A549 treated with dexamethasone at 1 μM for 4 hours (cell line): ENCODE data around the gene PIGO. TPM values are rescaled to one million over a fixed set of nuclear protein-coding genes. Genes with fewer than 3 reads are reported as not detected.

Experiments
- total RNA-seq: library from RNA; stranded (reverse); fragments of 200-300 nt; extraction: Qiagen RNA extraction; gene quantifications from 5 replicates; pipeline ENCODE4 v1.2.3, GENCODE V29; 2022

PIGO gene
- 36.4 to 47.2 TPM (median 46.2 TPM) in 5 replicates for total RNA-seq

GRCh38 chr9:35096035-35096849 lies at the start of gene PIGO:
TSS of gene PIGO (minus strand) at chr9:35096591. CDS start at chr9:35095565, 1,026 bp downstream.

GRCh38 chr9:35115680-35116538 lies 19.5 kb upstream of the PIGO start, which contains the start of gene ATOSB:
TSS of gene ATOSB (minus strand) at chr9:35115862. CDS start at chr9:35108274, 7,588 bp downstream.

GRCh38 chr9:35102769-35103659 lies 6.6 kb upstream of the PIGO start, which contains the start of gene STOML2:
TSS of gene STOML2 (minus strand) at chr9:35103131. CDS start at chr9:35103094, 37 bp downstream.

GRCh38 chr9:35079426-35080341 lies 16.7 kb downstream of the PIGO start, which contains the start of gene FANCG:
TSS of gene FANCG (minus strand) at chr9:35079942. CDS start at chr9:35079524, 418 bp downstream.

GRCh38 chr9:35072461-35073278 lies 23.7 kb downstream of the PIGO start, which contains the start of gene VCP:
TSS of gene VCP (minus strand) at chr9:35072625. CDS start at chr9:35072353, 272 bp downstream.

Other genes with a start within 250 kb of the PIGO start
- 0.08 to 0.19 TPM (median 0.14 TPM) in 5 replicates for gene PHF24, start 138.3 kb downstream of the PIGO start, total RNA-seq
- 11.7 to 13.9 TPM (median 13.0 TPM) in 5 replicates for gene DNAJB5, start 106.8 kb downstream of the PIGO start, total RNA-seq
- gene VCP, start 24.0 kb downstream of the PIGO start, total RNA-seq: 233 to 308 TPM (median 293 TPM) in 5 replicates
- gene FANCG, start 16.6 kb downstream of the PIGO start, total RNA-seq: 31.3 to 48.0 TPM (median 47.2 TPM) in 5 replicates
- 200 to 254 TPM (median 236 TPM) in 5 replicates for gene STOML2, start 6.5 kb upstream of the PIGO start, total RNA-seq
- gene ATOSB, start 19.3 kb upstream of the PIGO start, total RNA-seq: 8.8 to 14.3 TPM (median 11.8 TPM) in 5 replicates
- gene UNC13B, start 65.4 kb upstream of the PIGO start, total RNA-seq: 9.2 to 13.5 TPM (median 12.8 TPM) in 5 replicates